Kidney epithelial cell (primary cell): Measurements from ENCODE around the gene SCD. TPM values are rescaled to one million over a fixed set of nuclear protein-coding genes. Genes with fewer than 3 reads are reported as not detected.

Source experiments
- DNase-seq: peaks from one replicate; pipeline ENCODE4 v3.0.0-alpha.2; 2010; ENCODE audit warnings: low read depth
- H3K27me3 ChIP-seq: 2 replicates; pipeline ENCODE4 v1.6.0; 2011; ENCODE audit warnings: low read length; ENCODE audit not compliant: control insufficient read depth, insufficient read depth
- H3K36me3 ChIP-seq: 2 replicates; pipeline ENCODE4 v1.5.1; 2011; ENCODE audit warnings: low read length; ENCODE audit not compliant: control insufficient read depth, insufficient read depth
- H3K4me3 ChIP-seq: 2 replicates; pipeline ENCODE4 v1.5.1; 2011; ENCODE audit warnings: low read depth, mild to moderate bottlenecking, control low read depth, low read length
- CTCF ChIP-seq: IDR thresholded peaks from 2 replicates; pipeline ENCODE4 v1.5.1; 2011; ENCODE audit warnings: mild to moderate bottlenecking, moderate library complexity, low read length, control low read depth, inconsistent platforms; ENCODE audit not compliant: insufficient read depth, poor library complexity, severe bottlenecking
- total RNA-seq: library from RNA; depleted of rRNA; stranded (reverse); fragments of >200 nt; gene quantifications from 2 replicates; pipeline ENCODE4 v1.2.3, GENCODE V29; 2015

The SCD gene
- total RNA-seq, 1 donor from 2014 or later = 288 TPM

GRCh38 chr10:100342627-100342972, 4.4 kb upstream of the SCD start:
- TF ChIP-seq CTCF = no peak
- peaks cover 2% of the 10 kb centered on the region for H3K27me3 ChIP-seq
- no peak for DNase-seq
- no peaks in the 10 kb centered on the region for H3K36me3 ChIP-seq
- H3K4me3 ChIP-seq = no peak overlapping the region

GRCh38 chr10:100344241-100344788, 2.7 kb upstream of the SCD start:
- DNase-seq = no peak
- Histone ChIP-seq H3K36me3 (peaks cover 2% of the 10 kb centered on the region), H3K4me3 (no peak overlapping the region), H3K27me3 (peaks cover 2% of the 10 kb centered on the region)
- TF ChIP-seq CTCF = no peak

- H3K36me3 ChIP-seq = peaks cover 5% of the 10 kb centered on the region
- H3K4me3 ChIP-seq = peak overlapping the region; percentile 91
- peak; percentile 45 for DNase-seq
- no peak for TF ChIP-seq CTCF
- no peaks in the 10 kb centered on the region for H3K27me3 ChIP-seq
Measured at GRCh38 chr10:100345570-100346330, 1.3 kb upstream of the SCD start.

GRCh38 chr10:100346351-100346764, 675 bp upstream of the SCD start:
- peak overlapping the region; percentile 91 for H3K4me3 ChIP-seq
- TF ChIP-seq CTCF = no peak
- peaks cover 5% of the 10 kb centered on the region for H3K36me3 ChIP-seq
- no peak for DNase-seq
- H3K27me3 ChIP-seq = no peaks in the 10 kb centered on the region

- no peak for TF ChIP-seq CTCF
- DNase-seq = no peak
Measured at GRCh38 chr10:100347568-100348195, 649 bp downstream of the SCD start.

More at GRCh38 chr10:100347568-100348195, 649 bp downstream of the SCD start:
- H3K36me3 ChIP-seq = peaks cover 5% of the 10 kb centered on the region
- H3K27me3 ChIP-seq = no peaks in the 10 kb centered on the region
- peak overlapping the region; percentile 91 for H3K4me3 ChIP-seq
